Astrocyte (in vitro differentiated cells and primary cell): ENCODE data around the gene SAMMSON. TPM values are rescaled to one million over a fixed set of nuclear protein-coding genes. Genes with fewer than 3 reads are reported as not detected.

ENCODE experiments used
- DNase-seq: peaks from one replicate; pipeline ENCODE4 v3.0.0-alpha.2; 2010; ENCODE audit warnings: low read depth
- FAIRE-seq: peaks from 2 replicates; lab custom pipeline; 2011; peaks lifted over from hg19 to GRCh38; lab: Jason Lieb, UNC
- H2AFZ ChIP-seq: 2 replicates; pipeline ENCODE4 v1.6.0; 2012; ENCODE audit warnings: low read depth, low read length, inconsistent platforms
- H3K27ac ChIP-seq: 2 replicates; pipeline ENCODE4 v1.5.1; 2011; ENCODE audit warnings: low read depth, low read length, inconsistent platforms
- H3K27me3 ChIP-seq: 2 replicates; pipeline ENCODE4 v1.6.0; 2011; ENCODE audit warnings: low read length, inconsistent platforms; ENCODE audit not compliant: insufficient read depth
- H3K36me3 ChIP-seq: 2 replicates; pipeline ENCODE4 v1.5.1; 2011; ENCODE audit warnings: low read length, inconsistent platforms; ENCODE audit not compliant: insufficient read depth
- H3K4me1 ChIP-seq: 2 replicates; pipeline ENCODE4 v1.5.1; 2011; ENCODE audit warnings: low read length, inconsistent platforms; ENCODE audit not compliant: insufficient read depth
- H3K4me2 ChIP-seq: 2 replicates; pipeline ENCODE4 v1.6.0; 2012; ENCODE audit warnings: low read length, inconsistent platforms
- H3K4me3 ChIP-seq: 2 replicates; pipeline ENCODE4 v1.5.1; 2011; ENCODE audit warnings: low read depth, mild to moderate bottlenecking, low read length, inconsistent platforms; ENCODE audit not compliant: insufficient read depth
- H3K79me2 ChIP-seq: 2 replicates; pipeline ENCODE4 v1.6.0; 2012; ENCODE audit warnings: mild to moderate bottlenecking, low read length, inconsistent platforms; ENCODE audit not compliant: insufficient read depth
- H3K9ac ChIP-seq: 2 replicates; pipeline ENCODE4 v1.6.0; 2012; ENCODE audit warnings: mild to moderate bottlenecking, low read length, inconsistent platforms
- H3K9me3 ChIP-seq: 2 replicates; pipeline ENCODE4 v1.5.1; 2012; ENCODE audit warnings: low read depth, mild to moderate bottlenecking, low read length, inconsistent platforms; ENCODE audit not compliant: insufficient read depth
- H4K20me1 ChIP-seq: 2 replicates; pipeline ENCODE4 v1.6.0; 2012; ENCODE audit warnings: low read length, inconsistent platforms; ENCODE audit not compliant: insufficient read depth
- H3K27ac Mint-ChIP-seq: one replicate; pipeline ENCODE4 v1.8.0; 2021; ENCODE audit warnings: mild to moderate bottlenecking, mixed read lengths; ENCODE audit not compliant: unreplicated experiment
- H3K27me3 Mint-ChIP-seq: one replicate; pipeline ENCODE4 v1.8.0; 2021; ENCODE audit warnings: low read depth, mixed read lengths; ENCODE audit not compliant: unreplicated experiment
- H3K36me3 Mint-ChIP-seq: one replicate; pipeline ENCODE4 v1.8.0; 2021; ENCODE audit warnings: low read depth, mixed read lengths; ENCODE audit not compliant: unreplicated experiment
- H3K4me1 Mint-ChIP-seq: one replicate; pipeline ENCODE4 v1.8.0; 2021; ENCODE audit warnings: low read depth, mixed read lengths; ENCODE audit not compliant: unreplicated experiment
- H3K4me3 Mint-ChIP-seq: one replicate; pipeline ENCODE4 v1.8.0; 2021; ENCODE audit warnings: mild to moderate bottlenecking, moderate library complexity, mixed read lengths; ENCODE audit not compliant: unreplicated experiment
- H3K9me3 Mint-ChIP-seq: one replicate; pipeline ENCODE4 v1.8.0; 2021; ENCODE audit warnings: mild to moderate bottlenecking, mixed read lengths; ENCODE audit not compliant: unreplicated experiment
- CTCF ChIP-seq: IDR thresholded peaks from 2 replicates; pipeline ENCODE4 v1.5.1; 2011; ENCODE audit warnings: low read depth, mild to moderate bottlenecking, inconsistent platforms, low read length, moderate library complexity; ENCODE audit not compliant: insufficient read depth
- EZH2 ChIP-seq: IDR thresholded peaks from 2 replicates; pipeline ENCODE4 v1.6.1; 2012; ENCODE audit warnings: mild to moderate bottlenecking, low read length, inconsistent platforms; ENCODE audit not compliant: insufficient read depth
- total RNA-seq: library from RNA; stranded (reverse); gene quantifications from 2 replicates; pipeline ENCODE4 v1.2.1, GENCODE V29; 2021

SAMMSON gene
- total RNA-seq, 1 donor from 2014 or later = not detected

DNA sequence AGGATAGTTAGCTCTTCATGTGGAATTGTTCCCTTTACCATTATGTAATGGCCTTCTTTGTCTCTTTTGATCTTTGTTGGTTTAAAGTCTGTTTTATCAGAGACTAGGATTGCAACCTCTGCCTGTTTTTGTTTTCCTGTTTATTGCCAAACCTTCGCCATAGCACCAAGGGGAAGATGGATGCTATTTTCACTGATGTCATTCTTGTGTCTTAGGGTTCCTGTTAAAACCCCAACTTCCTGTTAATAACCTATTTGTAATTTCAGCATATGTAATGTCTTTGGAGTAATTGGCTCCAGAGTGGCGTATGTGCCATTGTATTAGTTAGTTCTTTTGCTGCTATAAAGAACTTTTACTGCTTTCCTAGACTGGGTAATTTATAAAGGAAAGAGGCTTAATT lies 10.8 kb downstream of the SAMMSON start:
- Histone ChIP-seq H3K9me3 (no peaks in the 10 kb centered on the region), H3K9ac (no peak overlapping the region), H2AFZ (no peak overlapping the region), H3K27me3 (no peaks in the 10 kb centered on the region), H3K36me3 (no peaks in the 10 kb centered on the region), H3K4me3 (no peak overlapping the region), H3K27ac (no peak overlapping the region), H3K4me2 (no peak overlapping the region), H4K20me1 (no peaks in the 10 kb centered on the region), H3K79me2 (no peaks in the 10 kb centered on the region), H3K4me1 (no peaks in the 10 kb centered on the region)
- TF ChIP-seq EZH2 = no peak
- no peak for TF ChIP-seq CTCF
- DNase-seq (no peak), FAIRE-seq (no peak)
- H3K4me3 Mint-ChIP-seq = no peak overlapping the region
- peaks cover 3% of the 10 kb centered on the region for H3K4me1 Mint-ChIP-seq
- no peaks in the 10 kb centered on the region for H3K36me3 Mint-ChIP-seq
- peaks cover 3% of the 10 kb centered on the region for H3K9me3 Mint-ChIP-seq
- H3K27ac Mint-ChIP-seq = no peak overlapping the region
- H3K27me3 Mint-ChIP-seq = peaks cover 3% of the 10 kb centered on the region

- no peaks in the 10 kb centered on the region for H3K9me3 ChIP-seq
- no peak for DNase-seq
- no peak for TF ChIP-seq EZH2
- TF ChIP-seq CTCF = no peak
- H3K9ac ChIP-seq = no peak overlapping the region
- H4K20me1 ChIP-seq = no peaks in the 10 kb centered on the region
- H3K27me3 ChIP-seq = no peaks in the 10 kb centered on the region
- no peak overlapping the region for H2AFZ ChIP-seq
- H3K4me3 Mint-ChIP-seq = no peak overlapping the region
- peaks cover 3% of the 10 kb centered on the region for H3K9me3 Mint-ChIP-seq
- FAIRE-seq = no peak
- H3K4me3 ChIP-seq = no peak overlapping the region
- no peak overlapping the region for H3K27ac ChIP-seq
- no peaks in the 10 kb centered on the region for H3K4me1 ChIP-seq
- peaks cover 3% of the 10 kb centered on the region for H3K4me1 Mint-ChIP-seq
- H3K27me3 Mint-ChIP-seq = peaks cover 3% of the 10 kb centered on the region
- no peaks in the 10 kb centered on the region for H3K79me2 ChIP-seq
- no peak overlapping the region for H3K27ac Mint-ChIP-seq
- no peak overlapping the region for H3K4me2 ChIP-seq
- H3K36me3 Mint-ChIP-seq = no peaks in the 10 kb centered on the region
- no peaks in the 10 kb centered on the region for H3K36me3 ChIP-seq
Measured at GRCh38 chr3:70011582-70011981, 12.0 kb downstream of the SAMMSON start.

- Histone ChIP-seq H2AFZ (no peak overlapping the region), H3K79me2 (no peaks in the 10 kb centered on the region), H3K36me3 (no peaks in the 10 kb centered on the region), H3K4me2 (no peak overlapping the region), H3K9me3 (no peaks in the 10 kb centered on the region), H3K4me3 (no peak overlapping the region), H3K27me3 (no peaks in the 10 kb centered on the region), H3K27ac (no peak overlapping the region), H4K20me1 (no peaks in the 10 kb centered on the region), H3K9ac (no peak overlapping the region), H3K4me1 (no peaks in the 10 kb centered on the region)
- H3K27ac Mint-ChIP-seq = no peak overlapping the region
- H3K36me3 Mint-ChIP-seq = no peaks in the 10 kb centered on the region
- no peak for FAIRE-seq
- TF ChIP-seq CTCF (no peak), EZH2 (no peak)
- no peaks in the 10 kb centered on the region for H3K27me3 Mint-ChIP-seq
- H3K4me3 Mint-ChIP-seq = no peak overlapping the region
- H3K9me3 Mint-ChIP-seq = peaks cover 2% of the 10 kb centered on the region
- peaks cover 5% of the 10 kb centered on the region for H3K4me1 Mint-ChIP-seq
- no peak for DNase-seq
Measured at GRCh38 chr3:70020906-70021660, 21.6 kb downstream of the SAMMSON start.
